Neuron (in vitro differentiated cells): ENCODE results near the gene SSR2.
"Not testable (repeated sequence)": the region's sequence is repeated elsewhere in the genome, so short reads cannot be mapped to it uniquely, and the experiment has no call there.

ENCODE experiments used
- H2AFZ ChIP-seq: one replicate; pipeline ENCODE4 v1.6.1; 2013; ENCODE audit warnings: low read depth, mild to moderate bottlenecking, inconsistent platforms, low read length, moderate library complexity
- H3K27me3 ChIP-seq: one replicate; pipeline ENCODE4 v1.6.1; 2013; ENCODE audit warnings: low read length; ENCODE audit not compliant: insufficient read depth
- H3K36me3 ChIP-seq: one replicate; pipeline ENCODE4 v1.6.1; 2013; ENCODE audit warnings: low read length; ENCODE audit not compliant: insufficient read depth
- H3K4me1 ChIP-seq: one replicate; pipeline ENCODE4 v1.6.1; 2013; ENCODE audit warnings: low read length; ENCODE audit not compliant: insufficient read depth
- H3K4me3 ChIP-seq: 2 replicates; pipeline ENCODE4 v1.5.1; 2013; ENCODE audit warnings: mild to moderate bottlenecking, low read length, moderate library complexity
- H3K9me3 ChIP-seq: one replicate; pipeline ENCODE4 v1.6.1; 2013; ENCODE audit warnings: low read length

The SSR2 gene

GRCh38 chr1:156001021-156001661 lies 19.6 kb downstream of the SSR2 start:
- Histone ChIP-seq H3K4me1 (peaks cover 3% of the 10 kb centered on the region), H2AFZ (no peak overlapping the region), H3K36me3 (no peaks in the 10 kb centered on the region), H3K9me3 (no peaks in the 10 kb centered on the region), H3K27me3 (no peaks in the 10 kb centered on the region), H3K4me3 (no peak overlapping the region)

DNA sequence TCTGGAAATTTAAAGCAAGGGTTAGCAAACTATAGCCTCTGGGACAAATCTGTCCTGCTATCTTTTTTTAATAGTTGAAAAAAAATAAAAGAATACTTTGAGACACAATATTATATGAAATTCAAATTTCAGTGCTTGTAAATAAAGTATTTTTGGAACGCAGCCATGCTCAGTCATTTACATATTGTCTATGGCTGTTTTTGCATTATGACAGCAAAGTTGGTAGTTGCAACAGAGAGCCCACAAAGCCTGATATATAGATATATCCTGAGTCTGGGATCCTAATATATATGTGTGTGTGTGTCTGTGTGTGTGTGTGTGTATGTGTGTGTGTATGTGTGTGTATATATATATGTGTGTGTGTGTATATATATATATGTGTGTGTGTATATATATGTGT lies 20.8 kb downstream of the SSR2 start:
- peaks cover 7% of the 10 kb centered on the region for H3K4me1 ChIP-seq
- H3K36me3 ChIP-seq, result no peaks in the 10 kb centered on the region
- no peaks in the 10 kb centered on the region for H3K27me3 ChIP-seq
- H2AFZ ChIP-seq, result no peak overlapping the region
- H3K9me3 ChIP-seq, result no peaks in the 10 kb centered on the region
- H3K4me3 ChIP-seq, result no peak overlapping the region

DNA sequence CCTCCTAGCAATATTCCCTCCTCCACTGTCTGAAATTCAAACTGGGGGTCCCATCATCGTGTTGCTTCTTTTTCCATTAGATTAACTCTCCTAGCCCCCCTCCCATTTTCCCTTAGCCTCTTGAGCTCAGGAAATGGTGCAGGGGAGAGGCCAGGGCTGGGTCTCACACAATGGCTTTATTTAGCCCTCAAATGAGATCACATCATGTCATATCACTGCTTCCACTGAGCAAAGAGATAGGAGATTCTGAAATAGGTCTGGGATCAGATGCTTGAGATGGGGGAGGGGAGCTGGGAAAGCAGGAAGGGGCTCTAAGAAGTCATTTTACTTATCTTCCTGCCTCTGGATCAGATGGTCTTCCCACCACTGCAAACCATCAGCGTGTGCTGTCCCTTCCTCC lies 24.6 kb downstream of the SSR2 start:
- Histone ChIP-seq H3K4me1 (peaks cover 7% of the 10 kb centered on the region), H3K4me3 (no peak overlapping the region)

GRCh38 chr1:155993595-155993994 lies 27.2 kb downstream of the SSR2 start:
- Histone ChIP-seq H3K27me3 (no peaks in the 10 kb centered on the region), H2AFZ (no peak overlapping the region), H3K9me3 (no peaks in the 10 kb centered on the region), H3K4me1 (peaks cover 14% of the 10 kb centered on the region), H3K4me3 (no peak overlapping the region), H3K36me3 (no peaks in the 10 kb centered on the region)

More for the DNA sequence above, 24.6 kb downstream of the SSR2 start:
- Histone ChIP-seq H3K27me3 (no peaks in the 10 kb centered on the region), H2AFZ (no peak overlapping the region), H3K36me3 (no peaks in the 10 kb centered on the region), H3K9me3 (no peaks in the 10 kb centered on the region)

GRCh38 chr1:155990005-155990739 lies 30.6 kb downstream of the SSR2 start:
- H3K27me3 ChIP-seq, result no peaks in the 10 kb centered on the region
- H3K9me3 ChIP-seq, result no peaks in the 10 kb centered on the region
- H3K36me3 ChIP-seq, result no peaks in the 10 kb centered on the region
- no peak overlapping the region for H3K4me3 ChIP-seq
- peaks cover 7% of the 10 kb centered on the region for H3K4me1 ChIP-seq
- H2AFZ ChIP-seq, result no peak overlapping the region

- peaks cover 7% of the 10 kb centered on the region for H3K4me1 ChIP-seq
- H3K36me3 ChIP-seq, result no peaks in the 10 kb centered on the region
- H3K27me3 ChIP-seq, result no peaks in the 10 kb centered on the region
- H3K4me3 ChIP-seq, result no peak overlapping the region
- H3K9me3 ChIP-seq, result no peaks in the 10 kb centered on the region
- no peak overlapping the region for H2AFZ ChIP-seq
These were observed 31.3 kb downstream of the SSR2 start for GRCh38 chr1:155989242-155990004.

DNA sequence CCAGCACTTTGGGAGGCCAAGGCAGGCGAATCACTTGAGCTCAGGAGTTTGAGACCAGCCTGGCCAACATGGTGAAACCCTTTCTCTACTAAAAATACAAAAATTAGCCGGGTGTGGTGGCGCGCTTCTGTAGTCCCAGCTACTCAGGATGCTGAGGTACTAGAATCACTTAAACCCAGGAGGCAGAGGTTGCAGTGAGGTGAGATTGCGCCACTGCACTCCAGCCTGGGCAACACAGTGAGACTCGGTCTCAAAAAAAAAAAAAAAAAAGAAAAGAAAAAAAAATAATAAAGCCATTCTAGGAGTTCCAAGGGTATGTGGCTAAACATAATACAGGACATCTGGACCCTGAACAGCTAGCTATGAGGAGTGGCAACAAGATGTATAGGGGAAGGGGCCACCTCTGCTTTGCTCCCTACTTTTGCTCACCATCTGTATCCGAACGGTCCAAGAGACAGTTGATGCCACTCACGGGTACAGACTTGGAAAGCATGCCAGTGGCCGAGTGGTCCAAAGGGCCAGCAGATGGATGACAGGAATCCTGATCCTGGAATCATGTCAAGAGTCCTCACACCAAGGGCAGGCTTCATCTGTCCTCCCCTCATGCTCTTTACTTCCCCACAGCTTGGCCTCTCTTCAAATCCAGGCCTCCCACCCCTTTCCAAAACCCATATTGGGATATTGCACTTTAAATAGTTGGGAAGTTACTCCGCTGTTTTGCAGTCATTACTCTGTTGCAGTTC lies 35.7 kb downstream of the SSR2 start:
- not testable (repeated sequence) for H3K4me3 ChIP-seq, H3K36me3 ChIP-seq, H3K4me1 ChIP-seq, H2AFZ ChIP-seq, H3K9me3 ChIP-seq, H3K27me3 ChIP-seq

GRCh38 chr1:155984341-155984740 lies 36.4 kb downstream of the SSR2 start:
- Histone ChIP-seq H3K4me3 (no peak overlapping the region), H3K36me3 (no peaks in the 10 kb centered on the region), H2AFZ (no peak overlapping the region), H3K4me1 (peaks cover under 1% of the 10 kb centered on the region), H3K9me3 (no peaks in the 10 kb centered on the region), H3K27me3 (no peaks in the 10 kb centered on the region)

DNA sequence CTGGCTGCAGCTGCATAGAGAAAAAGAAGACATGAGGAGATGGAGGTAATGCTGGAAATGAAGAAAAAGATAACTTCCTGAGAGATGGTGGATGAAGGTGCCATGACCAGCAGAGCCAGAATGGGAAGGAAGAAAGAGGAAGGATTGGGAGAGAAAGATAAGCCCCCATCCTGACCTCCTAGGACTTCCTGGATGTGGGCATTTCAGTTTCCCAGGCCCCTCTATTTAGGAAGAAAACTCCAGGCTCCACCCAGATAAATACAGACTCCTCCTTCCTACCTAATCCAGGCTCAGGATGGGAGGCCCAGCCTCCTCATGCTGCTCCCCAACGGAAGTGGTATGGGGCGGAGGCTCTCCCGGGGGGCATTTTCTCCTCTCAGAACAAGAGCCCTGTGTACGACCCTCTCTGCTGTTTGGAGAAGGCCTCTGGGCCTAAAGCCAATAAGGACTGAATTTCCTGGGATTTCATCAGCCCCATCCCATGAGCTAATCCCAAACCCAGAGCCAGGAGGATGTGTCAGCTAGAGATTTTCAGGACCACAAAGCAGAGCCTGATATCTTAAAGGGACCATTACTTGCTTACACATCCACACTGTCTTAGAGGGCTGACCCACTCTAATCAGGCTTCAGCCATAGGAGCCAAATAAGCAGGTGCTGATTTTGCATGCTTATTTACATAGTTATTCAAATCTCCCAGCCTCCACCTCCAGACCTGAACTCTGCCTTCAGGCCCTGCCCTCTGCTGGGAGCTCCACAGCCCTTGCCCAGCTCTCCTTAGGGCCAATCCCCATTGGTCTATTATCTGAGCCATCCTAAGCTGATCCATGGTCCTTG lies 37.3 kb downstream of the SSR2 start:
- peaks cover 8% of the 10 kb centered on the region for H3K4me1 ChIP-seq
- no peak overlapping the region for H2AFZ ChIP-seq

DNA sequence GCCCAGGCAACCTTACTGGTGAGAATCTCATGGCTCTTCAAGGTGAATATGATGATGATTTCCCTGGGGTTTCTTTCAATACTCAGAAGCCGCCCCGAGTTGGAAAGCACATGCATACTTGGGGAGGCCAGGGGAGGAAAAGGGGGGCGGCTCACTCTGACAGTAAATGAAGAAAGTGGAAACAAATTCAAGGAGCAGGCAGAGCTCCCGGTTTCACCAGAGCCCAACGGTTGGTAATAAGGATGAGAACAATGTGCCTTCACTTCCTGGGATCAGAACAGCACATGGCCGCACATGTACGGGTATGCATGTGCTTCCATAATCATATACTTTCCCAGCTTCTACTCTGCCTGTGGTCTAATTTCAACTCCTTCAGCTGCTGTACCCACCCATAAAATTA lies 38.6 kb downstream of the SSR2 start:
- Histone ChIP-seq H3K4me1 (peaks cover 12% of the 10 kb centered on the region), H3K9me3 (no peaks in the 10 kb centered on the region), H3K4me3 (no peak overlapping the region), H3K36me3 (no peaks in the 10 kb centered on the region), H3K27me3 (no peaks in the 10 kb centered on the region), H2AFZ (no peak overlapping the region)

More for the DNA sequence above, 37.3 kb downstream of the SSR2 start:
- H3K9me3 ChIP-seq, result no peaks in the 10 kb centered on the region
- no peaks in the 10 kb centered on the region for H3K36me3 ChIP-seq
- H3K27me3 ChIP-seq, result no peaks in the 10 kb centered on the region
- H3K4me3 ChIP-seq, result no peak overlapping the region

DNA sequence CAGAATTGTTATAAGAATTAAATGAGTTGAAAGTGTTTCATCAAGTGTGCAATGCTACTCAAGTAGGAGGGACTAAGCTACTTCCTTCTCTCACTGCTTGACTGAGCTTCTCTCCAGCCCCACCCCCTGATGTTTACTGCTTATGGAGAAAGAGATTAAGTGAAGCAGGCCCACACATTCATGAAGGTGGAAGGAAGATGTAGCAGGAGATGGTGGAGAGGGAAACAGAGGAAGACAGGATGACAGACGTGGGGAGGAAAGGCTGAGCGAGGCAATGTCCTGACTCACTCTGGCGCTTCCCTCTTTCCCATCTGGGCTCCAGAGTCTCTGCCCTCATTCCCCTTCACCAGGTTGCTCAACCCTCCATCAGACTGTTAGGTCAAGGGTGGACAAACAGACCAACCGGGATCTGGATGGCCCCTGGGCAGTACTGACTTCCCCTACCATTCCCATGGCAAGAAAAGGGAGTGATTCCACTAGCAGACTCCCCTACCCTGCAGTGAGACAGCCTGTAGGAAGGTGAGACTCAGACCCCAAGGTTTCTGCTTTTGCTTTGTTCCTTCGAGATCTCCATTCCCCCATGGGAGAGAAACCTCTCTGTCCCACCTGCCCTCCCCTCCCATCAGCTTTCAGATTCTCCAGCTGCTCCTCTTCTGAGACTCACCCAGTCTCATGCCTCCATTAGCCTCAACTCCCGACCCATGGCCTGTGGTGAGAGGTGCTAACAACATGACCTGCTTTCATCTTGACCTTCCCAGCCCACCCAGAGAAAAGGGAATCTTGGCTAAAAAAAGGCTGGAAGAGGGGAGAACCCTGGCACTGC lies 39.3 kb downstream of the SSR2 start:
- Histone ChIP-seq H3K27me3 (no peaks in the 10 kb centered on the region), H3K9me3 (no peaks in the 10 kb centered on the region), H3K4me1 (peaks cover 18% of the 10 kb centered on the region), H3K36me3 (no peaks in the 10 kb centered on the region), H3K4me3 (no peak overlapping the region), H2AFZ (no peak overlapping the region)
